ENCODE results near the gene DRC1.
"Not testable (repeated sequence)": the region's sequence is repeated elsewhere in the genome, so short reads cannot be mapped to it uniquely, and the experiment has no call there.

Gene DRC1

GRCh38 chr2:26401739-26402541 lies at the start of gene DRC1:
DRC1 (plus strand) TSS chr2:26401920; CDS start chr2:26401990, 70 bp downstream.
- no peak for DNase-seq (ENCODE audit: low spot score)

- DNase-seq (ENCODE audit: low spot score), result peak; percentile 34
These were observed 48.8 kb upstream of the DRC1 start for GRCh38 chr2:26352892-26353291.

- not testable (repeated sequence) for DNase-seq (ENCODE audit: low spot score)
These were observed 47.3 kb upstream of the DRC1 start for GRCh38 chr2:26354469-26354868.

- DNase-seq (ENCODE audit: low spot score), result no peak
These were observed 46.4 kb upstream of the DRC1 start for GRCh38 chr2:26355038-26355995.

- no peak for DNase-seq (ENCODE audit: low spot score)
These were observed 45.6 kb upstream of the DRC1 start for GRCh38 chr2:26356111-26356510.

- DNase-seq (ENCODE audit: low spot score), result no peak
These were observed 44.9 kb upstream of the DRC1 start for GRCh38 chr2:26356771-26357170.

GRCh38 chr2:26359886-26360473 lies 41.7 kb upstream of the DRC1 start:
- DNase-seq (ENCODE audit: low spot score), result no peak

- DNase-seq (ENCODE audit: low spot score), result peak; percentile 11
These were observed 38.4 kb upstream of the DRC1 start for GRCh38 chr2:26363323-26363722.

- DNase-seq (ENCODE audit: low spot score), result no peak
These were observed 37.8 kb upstream of the DRC1 start for GRCh38 chr2:26363958-26364357.

GRCh38 chr2:26364669-26365068 lies 37.1 kb upstream of the DRC1 start:
- no peak for DNase-seq (ENCODE audit: low spot score)

- DNase-seq (ENCODE audit: low spot score), result no peak
These were observed 34.8 kb upstream of the DRC1 start for GRCh38 chr2:26366957-26367356.

GRCh38 chr2:26369664-26370063 lies 32.1 kb upstream of the DRC1 start:
- not testable (repeated sequence) for DNase-seq (ENCODE audit: low spot score)

- not testable (repeated sequence) for DNase-seq (ENCODE audit: low spot score)
These were observed 30.8 kb upstream of the DRC1 start for GRCh38 chr2:26370909-26371308.

GRCh38 chr2:26376799-26377198 lies 24.9 kb upstream of the DRC1 start:
- DNase-seq (ENCODE audit: low spot score), result no peak

- DNase-seq (ENCODE audit: low spot score), result no peak
These were observed 21.4 kb upstream of the DRC1 start for GRCh38 chr2:26380281-26380680.

- no peak for DNase-seq (ENCODE audit: low spot score)
These were observed 19.2 kb upstream of the DRC1 start for GRCh38 chr2:26382564-26382963.

GRCh38 chr2:26384183-26384582 lies 17.5 kb upstream of the DRC1 start:
- no peak for DNase-seq (ENCODE audit: low spot score)

GRCh38 chr2:26384597-26384996 lies 17.1 kb upstream of the DRC1 start:
- DNase-seq (ENCODE audit: low spot score), result no peak

GRCh38 chr2:26387189-26387588 lies 14.5 kb upstream of the DRC1 start:
- DNase-seq (ENCODE audit: low spot score), result no peak

- DNase-seq (ENCODE audit: low spot score), result no peak
These were observed 7.0 kb upstream of the DRC1 start for GRCh38 chr2:26394694-26395093.

- DNase-seq (ENCODE audit: low spot score), result no peak
These were observed 6.3 kb upstream of the DRC1 start for GRCh38 chr2:26395394-26395793.

- no peak for DNase-seq (ENCODE audit: low spot score)
These were observed 4.9 kb upstream of the DRC1 start for GRCh38 chr2:26396734-26397298.
